ENCODE measurements around the gene TKFC.
"Not testable (repeated sequence)": the region's sequence is repeated elsewhere in the genome, so short reads cannot be mapped to it uniquely, and the experiment has no call there.

TKFC gene

DNA sequence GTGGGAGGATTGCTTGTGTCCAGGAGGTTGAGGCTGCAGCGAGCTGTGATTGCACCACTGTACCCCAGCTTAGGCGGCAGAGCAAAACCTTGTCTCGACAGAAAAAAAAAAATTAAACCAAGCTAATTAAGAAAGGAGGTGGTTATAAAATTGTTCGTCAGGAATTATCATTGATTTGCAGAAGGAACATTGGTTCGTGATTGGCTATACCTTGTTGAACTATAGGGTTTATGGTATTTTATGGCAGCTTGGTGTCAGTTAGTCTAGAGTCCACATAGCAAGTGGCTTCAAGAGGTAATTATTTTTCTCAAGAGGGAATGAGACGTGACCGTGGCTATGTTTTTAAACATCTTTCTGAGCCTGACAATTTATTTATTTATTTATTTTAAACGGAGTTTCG lies 47.9 kb downstream of the TKFC start:
- TF ChIP-seq, protein P1, sequence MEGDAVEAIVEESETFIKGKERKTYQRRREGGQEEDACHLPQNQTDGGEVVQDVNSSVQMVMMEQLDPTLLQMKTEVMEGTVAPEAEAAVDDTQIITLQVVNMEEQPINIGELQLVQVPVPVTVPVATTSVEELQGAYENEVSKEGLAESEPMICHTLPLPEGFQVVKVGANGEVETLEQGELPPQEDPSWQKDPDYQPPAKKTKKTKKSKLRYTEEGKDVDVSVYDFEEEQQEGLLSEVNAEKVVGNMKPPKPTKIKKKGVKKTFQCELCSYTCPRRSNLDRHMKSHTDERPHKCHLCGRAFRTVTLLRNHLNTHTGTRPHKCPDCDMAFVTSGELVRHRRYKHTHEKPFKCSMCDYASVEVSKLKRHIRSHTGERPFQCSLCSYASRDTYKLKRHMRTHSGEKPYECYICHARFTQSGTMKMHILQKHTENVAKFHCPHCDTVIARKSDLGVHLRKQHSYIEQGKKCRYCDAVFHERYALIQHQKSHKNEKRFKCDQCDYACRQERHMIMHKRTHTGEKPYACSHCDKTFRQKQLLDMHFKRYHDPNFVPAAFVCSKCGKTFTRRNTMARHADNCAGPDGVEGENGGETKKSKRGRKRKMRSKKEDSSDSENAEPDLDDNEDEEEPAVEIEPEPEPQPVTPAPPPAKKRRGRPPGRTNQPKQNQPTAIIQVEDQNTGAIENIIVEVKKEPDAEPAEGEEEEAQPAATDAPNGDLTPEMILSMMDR (IDR thresholded peaks at IDR 0.05; ENCODE audit: low read depth, low read length), result no peak
- TF ChIP-seq EZH2phosphoT487 (IDR thresholded peaks at IDR 0.05; ENCODE audit: low read depth), result no peak

DNA sequence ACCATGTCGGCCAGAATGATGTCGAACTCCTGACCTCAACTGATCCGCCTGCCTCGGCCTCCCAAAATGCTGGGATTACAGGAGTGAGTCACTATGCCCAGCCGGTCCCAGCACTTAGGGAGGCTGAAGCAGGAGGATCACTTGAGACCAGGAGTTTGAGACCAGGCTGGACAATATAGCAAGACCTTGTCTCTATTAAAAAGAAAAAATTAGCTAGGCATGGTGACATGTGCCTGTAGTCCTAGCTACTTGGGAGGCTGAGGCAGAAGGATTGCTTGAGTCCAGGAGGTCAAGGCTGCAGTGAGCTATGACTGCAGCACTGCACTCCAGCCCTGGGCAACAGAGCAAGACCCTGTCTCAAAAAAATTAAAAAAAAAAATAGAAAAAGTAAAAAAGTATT lies 50.8 kb downstream of the TKFC start:
- H3K4me1 ChIP-seq (ENCODE audit: low read length), result peaks cover 20% of the 10 kb centered on the region
- H3K9me3 ChIP-seq (ENCODE audit: insufficient read depth, low read length); H2AFZ ChIP-seq (ENCODE audit: low read depth, low read length); H3K27me3 ChIP-seq (ENCODE audit: low read depth, low read length); H3K4me3 ChIP-seq (ENCODE audit: low read length); H4K20me1 ChIP-seq (ENCODE audit: insufficient read depth, low read length); H3K79me2 ChIP-seq (ENCODE audit: low read length); H3K36me3 ChIP-seq (replicated peaks; ENCODE audit: low read depth, low read length); H3K27ac ChIP-seq (ENCODE audit: low read length); H3K9ac ChIP-seq (ENCODE audit: low read length); H3K4me2 ChIP-seq (ENCODE audit: low read length): not testable (repeated sequence)

More for the DNA sequence above, 47.9 kb downstream of the TKFC start:
- no peak overlapping the region for H3K4me2 ChIP-seq (ENCODE audit: low read length)
- peaks cover 20% of the 10 kb centered on the region for H3K4me1 ChIP-seq (ENCODE audit: low read length)
- H3K9ac ChIP-seq (ENCODE audit: low read length), result no peak overlapping the region
- H2AFZ ChIP-seq (ENCODE audit: low read depth, low read length), result no peak overlapping the region
- no peaks in the 10 kb centered on the region for H3K9me3 ChIP-seq (ENCODE audit: insufficient read depth, low read length)
- H4K20me1 ChIP-seq (ENCODE audit: insufficient read depth, low read length), result no peaks in the 10 kb centered on the region
- H3K27me3 ChIP-seq (ENCODE audit: low read depth, low read length), result no peaks in the 10 kb centered on the region
- no peak overlapping the region for H3K27ac ChIP-seq (ENCODE audit: low read length)
- no peaks in the 10 kb centered on the region for H3K79me2 ChIP-seq (ENCODE audit: low read length)
- peaks cover 5% of the 10 kb centered on the region for H3K36me3 ChIP-seq (replicated peaks; ENCODE audit: low read depth, low read length)
- no peak overlapping the region for H3K4me3 ChIP-seq (ENCODE audit: low read length)

DNA sequence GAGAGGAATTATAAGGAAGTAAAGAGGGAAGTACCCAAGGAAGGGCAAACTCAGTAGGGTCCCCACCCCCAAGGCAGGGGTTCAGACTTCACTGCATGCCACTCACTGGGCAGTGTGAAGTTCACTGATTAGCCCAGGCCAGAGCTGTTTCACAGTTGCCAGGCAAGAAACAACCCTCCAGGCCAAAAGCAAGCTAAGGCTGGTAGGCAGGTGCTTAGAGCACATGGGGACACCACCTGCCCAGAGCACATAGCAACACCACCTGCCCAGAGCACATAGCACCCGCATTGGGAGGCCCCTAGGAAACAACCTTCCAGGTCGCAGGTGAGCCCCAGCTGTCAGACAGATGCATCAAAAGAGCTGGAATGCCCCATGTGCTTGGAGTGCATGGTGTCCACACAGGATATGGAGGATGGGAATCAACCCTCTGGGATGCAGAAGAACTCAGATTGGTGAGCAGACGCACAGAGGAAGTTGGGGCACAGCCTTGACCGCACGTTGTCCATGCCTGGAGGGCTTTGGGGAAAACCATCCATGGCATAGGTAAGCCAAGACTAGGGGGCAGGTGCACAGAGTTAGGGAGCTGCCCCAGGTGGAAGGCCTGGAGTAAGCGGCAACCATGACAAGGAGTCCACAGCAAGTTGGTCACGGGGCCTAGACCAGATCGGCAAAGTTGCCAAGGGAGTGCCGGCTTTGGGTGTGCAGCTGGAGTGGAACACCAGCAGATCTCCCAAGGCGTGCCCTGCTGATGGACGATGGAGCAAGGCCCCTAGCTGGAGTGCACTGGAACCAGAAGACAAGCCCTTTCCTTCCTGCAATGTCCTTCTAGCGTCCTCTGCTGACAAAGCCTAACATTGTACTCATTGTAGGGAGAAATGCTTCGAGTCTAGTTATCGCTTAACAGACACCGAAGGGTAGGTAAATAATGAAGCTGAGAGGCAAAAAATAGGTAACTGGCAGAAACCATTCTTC lies 51.5 kb downstream of the TKFC start:
- Histone ChIP-seq H3K4me1 (ENCODE audit: low read length) (peaks cover 20% of the 10 kb centered on the region), H3K36me3 (replicated peaks; ENCODE audit: low read depth, low read length) (no peaks in the 10 kb centered on the region), H3K27ac (ENCODE audit: low read length) (no peak overlapping the region), H3K4me2 (ENCODE audit: low read length) (no peak overlapping the region), H3K4me3 (ENCODE audit: low read length) (no peak overlapping the region), H3K9me3 (ENCODE audit: insufficient read depth, low read length) (no peaks in the 10 kb centered on the region; the same call in 1 of the 2 replicates), H3K9ac (ENCODE audit: low read length) (no peak overlapping the region), H4K20me1 (ENCODE audit: insufficient read depth, low read length) (no peaks in the 10 kb centered on the region), H3K27me3 (ENCODE audit: low read depth, low read length) (no peaks in the 10 kb centered on the region), H2AFZ (ENCODE audit: low read depth, low read length) (no peak overlapping the region), H3K79me2 (ENCODE audit: low read length) (no peaks in the 10 kb centered on the region)
- TF ChIP-seq EZH2phosphoT487 (IDR thresholded peaks at IDR 0.05; ENCODE audit: low read depth), result no peak
- TF ChIP-seq, protein P1 (IDR thresholded peaks at IDR 0.05; ENCODE audit: low read depth, low read length), result peak; percentile 44

DNA sequence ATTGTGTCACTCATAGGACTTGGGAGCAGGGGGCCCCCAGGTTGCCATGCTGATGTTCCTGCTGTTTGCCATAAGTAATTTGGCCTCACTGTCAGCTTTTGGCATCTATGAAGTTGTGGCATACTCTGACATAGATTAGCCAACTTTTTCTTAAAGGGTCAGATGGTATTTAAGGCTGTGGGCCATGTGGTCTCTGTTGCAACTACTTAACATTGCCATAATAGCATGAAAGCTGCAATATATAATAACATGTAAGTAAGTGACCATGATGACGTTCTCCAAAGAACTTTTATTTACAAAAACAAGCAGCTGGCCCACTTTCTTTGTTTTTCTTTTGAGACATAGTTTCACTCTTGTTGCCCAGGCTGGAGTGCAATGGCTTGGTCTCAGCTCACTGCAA lies 57.1 kb downstream of the TKFC start:
- no peak overlapping the region for H3K27ac ChIP-seq (ENCODE audit: low read length)
- H3K36me3 ChIP-seq (replicated peaks; ENCODE audit: low read depth, low read length), result peaks cover 2% of the 10 kb centered on the region
- H3K4me3 ChIP-seq (ENCODE audit: low read length), result no peak overlapping the region
- TF ChIP-seq, protein P1 (IDR thresholded peaks at IDR 0.05; ENCODE audit: low read depth, low read length), result no peak
- no peak for TF ChIP-seq EZH2phosphoT487 (IDR thresholded peaks at IDR 0.05; ENCODE audit: low read depth)
- no peaks in the 10 kb centered on the region; the same call in 1 of the 2 replicates for H3K9me3 ChIP-seq (ENCODE audit: insufficient read depth, low read length)
- no peak overlapping the region for H2AFZ ChIP-seq (ENCODE audit: low read depth, low read length)
- no peaks in the 10 kb centered on the region for H4K20me1 ChIP-seq (ENCODE audit: insufficient read depth, low read length)
- no peaks in the 10 kb centered on the region for H3K27me3 ChIP-seq (ENCODE audit: low read depth, low read length)
- no peak overlapping the region for H3K4me2 ChIP-seq (ENCODE audit: low read length)
- no peak overlapping the region for H3K9ac ChIP-seq (ENCODE audit: low read length)
- H3K4me1 ChIP-seq (ENCODE audit: low read length), result peaks cover 15% of the 10 kb centered on the region; the same call in 1 of the 2 replicates
- no peaks in the 10 kb centered on the region for H3K79me2 ChIP-seq (ENCODE audit: low read length)
